DND-41 (cell line): ENCODE measurements around the gene CARD9.

Experiments
- CTCF ChIP-seq: IDR thresholded peaks from 2 replicates; pipeline ENCODE4 v1.5.1; 2012; ENCODE audit warnings: borderline replicate concordance, low read length, moderate library complexity, mild to moderate bottlenecking; ENCODE audit not compliant: poor library complexity, severe bottlenecking; ENCODE audit errors: extremely low read depth
- EZH2 ChIP-seq: IDR thresholded peaks from 3 replicates; pipeline ENCODE4 v1.6.1; 2012; ENCODE audit warnings: borderline replicate concordance, low read depth, mild to moderate bottlenecking, moderate library complexity, low read length, inconsistent platforms; ENCODE audit not compliant: severe bottlenecking

GRCh38 chr9:136342181-136343120, 31.0 kb downstream of the CARD9 start:
- TF ChIP-seq EZH2: no peak
- no peak for TF ChIP-seq CTCF
